HG03196 (cell line): ENCODE data around the gene ZNF3.
"Not testable (repeated sequence)": the region's sequence is repeated elsewhere in the genome, so short reads cannot be mapped to it uniquely, and the experiment has no call there.

ENCODE experiments used
- ATAC-seq: cut with Tn5 transposase; IDR thresholded peaks from one replicate; pipeline ENCODE4 v1.9.1; 2021; ENCODE audit not compliant: unreplicated experiment

Gene ZNF3

GRCh38 chr7:100081535-100082102 lies at the start of gene ZNF3:
Gene ZNF3 (minus strand): TSS chr7:100081723. CDS start chr7:100077357, 4,366 bp downstream.
- ATAC-seq, result peak; percentile 82

- ATAC-seq, result no peak
Observed at GRCh38 chr7:100130608-100131453, 49.3 kb upstream of the ZNF3 start.

- ATAC-seq, result not testable (repeated sequence)
Observed at GRCh38 chr7:100130220-100130607, 48.7 kb upstream of the ZNF3 start.

DNA sequence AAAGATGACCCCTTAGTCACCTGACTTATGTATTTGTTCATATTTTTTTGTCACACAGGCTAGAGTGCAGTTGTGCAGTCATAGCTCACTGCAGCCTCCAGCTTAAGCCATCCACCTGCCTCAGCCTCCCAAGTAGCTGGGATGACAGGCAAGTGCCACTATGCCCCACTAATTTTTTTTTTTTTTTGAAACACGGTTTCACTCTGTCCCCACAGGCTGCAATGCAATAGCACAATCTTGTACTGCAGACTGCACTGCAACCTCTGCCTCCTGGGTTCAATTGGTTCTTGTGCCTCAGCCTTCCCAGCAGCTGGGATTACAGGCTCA lies 47.1 kb upstream of the ZNF3 start:
- no peak for ATAC-seq

- no peak for ATAC-seq
Observed at GRCh38 chr7:100127866-100128636, 46.5 kb upstream of the ZNF3 start.

GRCh38 chr7:100126931-100127865 lies 45.7 kb upstream of the ZNF3 start, which contains the start of gene MBLAC1:
Gene MBLAC1 (plus strand): TSS chr7:100126967. CDS start chr7:100127396, 429 bp downstream.
- ATAC-seq, result peak; percentile 58

- ATAC-seq, result no peak
Observed at GRCh38 chr7:100126239-100126930, 44.9 kb upstream of the ZNF3 start.

GRCh38 chr7:100124301-100125230 lies 43.0 kb upstream of the ZNF3 start:
- ATAC-seq, result no peak

GRCh38 chr7:100122568-100122967 lies 41.0 kb upstream of the ZNF3 start:
- ATAC-seq, result no peak

GRCh38 chr7:100122067-100122466 lies 40.5 kb upstream of the ZNF3 start:
- no peak for ATAC-seq

DNA sequence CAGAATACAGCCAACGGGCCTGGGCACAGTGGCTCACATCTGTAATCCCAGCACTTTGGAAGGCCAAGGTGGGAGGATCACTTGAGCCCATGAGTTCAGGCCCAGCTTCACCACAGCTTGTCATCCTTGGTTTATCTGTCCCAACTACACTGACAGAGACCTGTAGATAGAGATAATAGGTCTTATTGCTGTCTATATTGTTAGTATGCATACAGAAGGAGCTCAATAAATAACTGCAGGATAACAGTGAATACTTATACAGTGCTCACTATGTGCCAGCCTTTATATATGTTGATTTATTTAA lies 39.2 kb upstream of the ZNF3 start:
- no peak for ATAC-seq

DNA sequence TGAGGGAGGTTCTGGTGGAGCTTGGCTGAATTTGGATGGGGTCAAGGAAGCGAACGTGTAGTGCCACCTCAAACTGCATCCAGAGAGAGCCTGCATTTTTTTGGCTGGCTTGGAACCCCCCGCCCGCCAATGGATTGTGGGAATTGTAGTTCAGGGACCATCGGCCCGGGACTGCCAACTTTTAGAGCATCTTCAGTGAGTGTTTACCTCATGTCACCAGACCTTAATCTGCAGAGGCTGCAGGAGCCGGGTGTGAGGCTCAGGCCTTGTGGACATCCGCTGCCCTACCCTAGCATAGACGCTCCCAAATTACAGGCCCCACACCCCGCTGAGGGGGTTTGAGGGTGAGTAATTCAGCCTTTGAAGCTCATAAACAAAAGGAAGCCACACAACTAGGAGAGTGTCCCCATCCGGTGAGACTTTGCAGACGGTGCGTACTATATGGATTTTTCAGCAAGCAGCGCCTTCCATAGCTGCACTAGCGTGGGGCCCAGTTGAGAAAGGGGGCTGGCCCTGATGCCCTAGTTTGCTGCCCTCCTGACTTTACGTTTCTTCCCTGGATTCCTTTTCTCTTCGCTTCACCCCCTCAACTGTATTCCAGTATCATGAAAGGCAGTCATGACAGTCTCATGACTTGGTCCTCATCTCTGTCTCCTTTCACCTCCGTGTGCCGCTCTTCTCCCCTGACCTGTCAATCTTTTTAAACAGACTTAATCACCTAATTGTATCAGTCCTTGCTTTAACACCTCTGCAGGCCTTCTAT lies 38.6 kb upstream of the ZNF3 start:
- ATAC-seq, result peak; percentile 13

- ATAC-seq, result peak; percentile 78
Observed at GRCh38 chr7:100119072-100119969, 37.8 kb upstream of the ZNF3 start, which contains the start of the genes CNPY4 and TAF6. Gene CNPY4 (plus strand): TSS chr7:100119634. CDS start chr7:100119745, 111 bp downstream. Gene TAF6 (minus strand): TSS chr7:100119358. CDS start chr7:100114209, 5,149 bp downstream.

DNA sequence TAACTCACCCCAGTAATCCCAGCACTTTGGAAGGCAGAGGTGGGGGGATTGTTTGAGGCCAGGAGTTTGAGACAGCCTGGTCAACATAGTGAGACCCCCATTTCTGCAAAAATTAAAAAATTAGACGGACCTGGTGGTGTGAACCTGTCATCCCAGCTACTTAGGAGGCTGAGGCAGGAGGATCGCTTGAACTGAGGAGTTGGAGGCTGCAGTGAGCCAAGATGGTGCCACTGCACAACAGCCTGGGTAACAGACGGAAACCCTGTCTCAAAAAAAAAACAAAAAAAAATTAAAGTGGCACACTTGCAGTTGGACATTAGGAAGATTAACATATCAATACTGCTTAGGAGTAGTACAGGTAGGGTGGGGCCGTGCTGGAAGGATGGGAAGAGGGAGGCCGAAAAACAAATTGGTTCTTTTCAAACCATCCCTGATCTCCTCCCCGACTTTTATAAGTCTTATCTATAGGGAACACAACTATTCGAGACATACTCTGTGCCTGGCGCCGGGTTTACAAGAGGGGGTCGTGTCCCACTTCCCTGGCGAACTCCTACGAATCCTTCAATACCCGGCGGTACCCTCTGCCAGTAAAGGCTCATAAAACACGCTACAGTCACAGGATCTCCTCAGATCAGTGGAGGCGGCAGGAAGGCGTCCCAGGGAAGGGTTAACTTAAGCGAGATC lies 37.0 kb upstream of the ZNF3 start:
- ATAC-seq, result no peak

GRCh38 chr7:100115026-100115425 lies 33.5 kb upstream of the ZNF3 start:
- ATAC-seq, result no peak

GRCh38 chr7:100111914-100112313 lies 30.4 kb upstream of the ZNF3 start:
- no peak for ATAC-seq

DNA sequence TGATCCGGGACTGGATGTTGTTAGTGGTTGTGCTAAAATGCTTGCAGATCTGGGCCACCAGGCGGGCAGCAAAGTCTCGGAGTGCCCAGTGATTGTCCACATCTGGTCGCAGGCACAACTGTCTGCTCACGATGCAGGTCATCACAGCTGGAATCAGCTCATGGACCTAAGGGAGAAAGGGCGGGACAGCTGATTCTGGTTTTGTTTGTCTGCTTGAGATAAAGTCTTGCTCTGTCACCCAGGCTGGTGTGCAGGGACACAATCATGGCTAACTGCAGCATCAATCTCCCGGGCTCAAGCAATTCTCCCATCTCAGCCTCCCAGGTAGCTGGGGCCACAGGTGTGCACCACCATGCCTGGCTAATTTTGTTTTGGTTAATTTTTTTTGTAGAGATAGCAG lies 29.6 kb upstream of the ZNF3 start:
- ATAC-seq, result no peak
